Lower lobe of right lung (tissue), 2 donors: ENCODE results near the gene PLEKHD1. TPM values are rescaled to one million over a fixed set of nuclear protein-coding genes. Genes with fewer than 3 reads are reported as not detected.

Experiments
- ATAC-seq, 2 donors: fragments of 200-7000 bp; cut with Tn5 transposase; one replicate each; pipeline ENCODE4 v1.9.1; 2020 to 2022; ENCODE audit warnings: mild to moderate bottlenecking in 2 of 2, moderate library complexity in 2 of 2
- DNase-seq: peaks from one replicate; pipeline ENCODE4 v3.0.0-alpha.2; 2020
- H3K27ac ChIP-seq: fragments of 200-600 bp; one replicate; pipeline ENCODE4 v1.8.0; 2022
- H3K27me3 ChIP-seq: fragments of 200-600 bp; one replicate; pipeline ENCODE4 v1.8.0; 2022; ENCODE audit warnings: low read depth
- H3K36me3 ChIP-seq: fragments of 200-600 bp; one replicate; pipeline ENCODE4 v1.8.0; 2022; ENCODE audit warnings: mild to moderate bottlenecking
- H3K4me1 ChIP-seq: fragments of 200-600 bp; one replicate; pipeline ENCODE4 v1.8.0; 2022
- H3K4me3 ChIP-seq: fragments of 200-600 bp; one replicate; pipeline ENCODE4 v1.8.0; 2022; ENCODE audit warnings: mild to moderate bottlenecking
- H3K9me3 ChIP-seq: fragments of 200-600 bp; one replicate; pipeline ENCODE4 v1.8.0; 2022
- CTCF ChIP-seq: fragments of 200-600 bp; IDR thresholded peaks from one replicate; pipeline ENCODE4 v1.8.0; 2022; ENCODE audit warnings: antibody characterized with exemption, mild to moderate bottlenecking
- intact Hi-C: fragments of 100-400 bp; cut with DNase I; formaldehyde crosslinking; loops from one replicate; pipeline ENCODE4 v1.11.0; 2022
- total RNA-seq: library from RNA; stranded (reverse); fragmentation: NEBNext Ultra II Directional; extraction: Animal tissue kit (Norgen Biotek cat#: 25700); gene quantifications from one replicate; pipeline ENCODE4 v1.2.1, GENCODE V29; 2021
- donor health status: DM: no; HTN: yes; CAD: no; lungs with severe emphysema.

Gene PLEKHD1
- total RNA-seq, 1 donor from 2014 or later: 0.47 TPM

GRCh38 chr14:69567563-69567962 lies 83.0 kb downstream of the PLEKHD1 start:
- DNase-seq: no peak
- H3K9me3 ChIP-seq: no peaks in the 10 kb centered on the region
- H3K4me1 ChIP-seq: peaks cover 11% of the 10 kb centered on the region
- H3K27me3 ChIP-seq: peaks cover 70% of the 10 kb centered on the region
- no peak overlapping the region for H3K27ac ChIP-seq
- intact Hi-C loops: no loop called here
- TF ChIP-seq CTCF: no peak
- no peak for ATAC-seq
- H3K4me3 ChIP-seq: no peak overlapping the region
- H3K36me3 ChIP-seq: no peaks in the 10 kb centered on the region

- no peak for TF ChIP-seq CTCF
- Histone ChIP-seq H3K36me3 (no peaks in the 10 kb centered on the region), H3K4me3 (no peak overlapping the region), H3K4me1 (peaks cover 32% of the 10 kb centered on the region), H3K27me3 (peaks cover 82% of the 10 kb centered on the region), H3K27ac (no peak overlapping the region), H3K9me3 (no peaks in the 10 kb centered on the region)
- intact Hi-C loops: no loop called here
- ATAC-seq: no peak
- no peak for DNase-seq
Observed at GRCh38 chr14:69569859-69570258, 85.3 kb downstream of the PLEKHD1 start.

GRCh38 chr14:69570836-69571330 lies 86.4 kb downstream of the PLEKHD1 start:
- intact Hi-C loops: no loop called here
- H3K36me3 ChIP-seq: no peaks in the 10 kb centered on the region
- peaks cover 85% of the 10 kb centered on the region for H3K27me3 ChIP-seq
- H3K4me1 ChIP-seq: peaks cover 34% of the 10 kb centered on the region
- DNase-seq: no peak
- H3K4me3 ChIP-seq: no peak overlapping the region
- no peak for ATAC-seq
- no peak overlapping the region for H3K27ac ChIP-seq
- no peak for TF ChIP-seq CTCF
- no peaks in the 10 kb centered on the region for H3K9me3 ChIP-seq

- intact Hi-C loops: no loop called here
- peak in 1 of 2 donors; percentile 4 for ATAC-seq
- Histone ChIP-seq H3K4me1 (peaks cover 34% of the 10 kb centered on the region), H3K9me3 (no peaks in the 10 kb centered on the region), H3K27me3 (peaks cover 87% of the 10 kb centered on the region), H3K4me3 (peak overlapping the region; percentile 54), H3K27ac (no peak overlapping the region), H3K36me3 (no peaks in the 10 kb centered on the region)
- DNase-seq: no peak
- TF ChIP-seq CTCF: no peak
Observed at GRCh38 chr14:69571449-69572029, 87.0 kb downstream of the PLEKHD1 start.

- ATAC-seq: peak; percentile 48 to 50
- H3K9me3 ChIP-seq: no peaks in the 10 kb centered on the region
Observed at GRCh38 chr14:69572030-69572840, 87.7 kb downstream of the PLEKHD1 start.

More at GRCh38 chr14:69572030-69572840, 87.7 kb downstream of the PLEKHD1 start:
- TF ChIP-seq CTCF: no peak
- H3K4me3 ChIP-seq: peak overlapping the region; percentile 54
- DNase-seq: peak; percentile 51
- peaks cover 34% of the 10 kb centered on the region for H3K4me1 ChIP-seq
- no peaks in the 10 kb centered on the region for H3K36me3 ChIP-seq
- H3K27me3 ChIP-seq: peaks cover 84% of the 10 kb centered on the region
- intact Hi-C loops: no loop called here
- no peak overlapping the region for H3K27ac ChIP-seq
